HG03558 (cell line): ENCODE results near the gene ABAT.
"Not testable (repeated sequence)": the region's sequence is repeated elsewhere in the genome, so short reads cannot be mapped to it uniquely, and the experiment has no call there.

ENCODE experiments used
- ATAC-seq: cut with Tn5 transposase; IDR thresholded peaks from one replicate; pipeline ENCODE4 v1.9.1; 2021; ENCODE audit warnings: moderate number of reproducible peaks; ENCODE audit not compliant: unreplicated experiment; ENCODE audit errors: extremely low read depth

ABAT gene

GRCh38 chr16:8773537-8773936, 99.1 kb downstream of the ABAT start:
- ATAC-seq, result no peak

GRCh38 chr16:8774208-8774607, 99.8 kb downstream of the ABAT start:
- no peak for ATAC-seq

- ATAC-seq, result no peak
Observed at GRCh38 chr16:8775359-8775758, 100.9 kb downstream of the ABAT start.

GRCh38 chr16:8776129-8776584, 101.7 kb downstream of the ABAT start:
- ATAC-seq, result no peak

GRCh38 chr16:8777217-8777616, 102.8 kb downstream of the ABAT start:
- ATAC-seq, result no peak

- ATAC-seq, result no peak
Observed at GRCh38 chr16:8781797-8782196, 107.4 kb downstream of the ABAT start.

- ATAC-seq, result no peak
Observed at GRCh38 chr16:8782673-8783072, 108.3 kb downstream of the ABAT start.

GRCh38 chr16:8785408-8785807, 111.0 kb downstream of the ABAT start:
- ATAC-seq, result no peak

- ATAC-seq, result not testable (repeated sequence)
Observed at GRCh38 chr16:8786316-8786715, 111.9 kb downstream of the ABAT start.

GRCh38 chr16:8788578-8789172, 114.3 kb downstream of the ABAT start:
- ATAC-seq, result no peak

GRCh38 chr16:8795091-8795490, 120.7 kb downstream of the ABAT start:
- ATAC-seq, result no peak

- ATAC-seq, result no peak
Observed at GRCh38 chr16:8795818-8796217, 121.4 kb downstream of the ABAT start.

- ATAC-seq, result no peak
Observed at GRCh38 chr16:8796469-8797363, 122.3 kb downstream of the ABAT start.

GRCh38 chr16:8797364-8798173, 123.2 kb downstream of the ABAT start, which contains the start of the genes PMM2 and TMEM186:
TSS of gene PMM2 (plus strand) at chr16:8797839. CDS start at chr16:8797883, 44 bp downstream.
TSS of gene TMEM186 (minus strand) at chr16:8797639. CDS start at chr16:8797614, 25 bp downstream.
- peak; percentile 78 for ATAC-seq

GRCh38 chr16:8798174-8798527, 123.7 kb downstream of the ABAT start:
- no peak for ATAC-seq

- ATAC-seq, result no peak
Observed at GRCh38 chr16:8798535-8799157, 124.2 kb downstream of the ABAT start.

- ATAC-seq, result no peak
Observed at GRCh38 chr16:8801701-8802100, 127.3 kb downstream of the ABAT start.

- ATAC-seq, result not testable (repeated sequence)
Observed at GRCh38 chr16:8803733-8804132, 129.3 kb downstream of the ABAT start.

- ATAC-seq, result no peak
Observed at GRCh38 chr16:8804313-8804712, 129.9 kb downstream of the ABAT start.

GRCh38 chr16:8806272-8806983, 132.0 kb downstream of the ABAT start:
- no peak for ATAC-seq
